Gastrocnemius medialis (tissue), 4 donors: ENCODE results near the gene SPANXC.

ENCODE experiments used
- CTCF ChIP-seq, 5 experiments: fragments of 450-650 bp in 3 of 5; fragments of 200-600 bp in 2 of 5; sonication (generic) in 2 of 5; IDR thresholded peaks in 4 of 5; conservative IDR thresholded peaks in 1 of 5; 1 replicate in 4 of 5; 2 replicates in 1 of 5; pipeline ENCODE4 v1.5.1; 2016 to 2019; ENCODE audit warnings: antibody characterized with exemption in 5 of 5, mild to moderate bottlenecking in 3 of 5, moderate library complexity in 3 of 5
- POLR2A ChIP-seq, 2 donors: fragments of 450-650 bp; IDR thresholded peaks; one replicate each; pipeline ENCODE4 v1.6.1; 2017; ENCODE audit warnings: antibody characterized with exemption in 2 of 2, mild to moderate bottlenecking in 2 of 2, moderate library complexity in 2 of 2

GRCh38 chrX:141258080-141258479 lies 15.8 kb upstream of the SPANXC start:
- TF ChIP-seq CTCF (IDR thresholded peaks at IDR 0.05 in 4 of 5, conservative IDR thresholded peaks at IDR 0.05 in 1 of 5) (no peak), POLR2A (IDR thresholded peaks at IDR 0.05) (no peak)
